HG03342 (cell line): ENCODE measurements around the gene TAF7L.
"Not testable (repeated sequence)": the region's sequence is repeated elsewhere in the genome, so short reads cannot be mapped to it uniquely, and the experiment has no call there.

Source experiments
- ATAC-seq: cut with Tn5 transposase; IDR thresholded peaks from one replicate; pipeline ENCODE4 v1.9.1; 2021; ENCODE audit warnings: mild to moderate bottlenecking, moderate library complexity; ENCODE audit not compliant: unreplicated experiment

Gene TAF7L

GRCh38 chrX:101290957-101291603, at the start of gene TAF7L:
Gene TAF7L (minus strand): TSS chrX:101291334. CDS start chrX:101287543, 3,791 bp downstream.
- ATAC-seq: no peak

GRCh38 chrX:101337776-101338271, 46.7 kb upstream of the TAF7L start:
- no peak for ATAC-seq

- not testable (repeated sequence) for ATAC-seq
Observed at GRCh38 chrX:101334310-101334709, 43.2 kb upstream of the TAF7L start.

- not testable (repeated sequence) for ATAC-seq
Observed at GRCh38 chrX:101326600-101326999, 35.5 kb upstream of the TAF7L start.

- no peak for ATAC-seq
Observed at GRCh38 chrX:101303790-101304189, 12.7 kb upstream of the TAF7L start.

GRCh38 chrX:101295603-101296002, 4.5 kb upstream of the TAF7L start:
- not testable (repeated sequence) for ATAC-seq

GRCh38 chrX:101287402-101287801, 3.7 kb downstream of the TAF7L start:
- peak; percentile 81 for ATAC-seq

GRCh38 chrX:101276238-101276637, 14.9 kb downstream of the TAF7L start:
- ATAC-seq: no peak

GRCh38 chrX:101274198-101274597, 16.9 kb downstream of the TAF7L start:
- ATAC-seq: no peak

GRCh38 chrX:101265869-101266428, 25.2 kb downstream of the TAF7L start:
- ATAC-seq: no peak

GRCh38 chrX:101263766-101264165, 27.4 kb downstream of the TAF7L start:
- no peak for ATAC-seq

- no peak for ATAC-seq
Observed at GRCh38 chrX:101262590-101262989, 28.5 kb downstream of the TAF7L start.

- ATAC-seq: no peak
Observed at GRCh38 chrX:101260435-101260834, 30.7 kb downstream of the TAF7L start.

- ATAC-seq: no peak
Observed at GRCh38 chrX:101258259-101258581, 32.9 kb downstream of the TAF7L start.

- no peak for ATAC-seq
Observed at GRCh38 chrX:101257448-101258258, 33.5 kb downstream of the TAF7L start.

GRCh38 chrX:101252634-101253033, 38.5 kb downstream of the TAF7L start:
- ATAC-seq: no peak

- ATAC-seq: no peak
Observed at GRCh38 chrX:101241531-101241930, 49.6 kb downstream of the TAF7L start.

- no peak for ATAC-seq
Observed at GRCh38 chrX:101237041-101237440, 54.1 kb downstream of the TAF7L start.

- ATAC-seq: no peak
Observed at GRCh38 chrX:101232316-101232715, 58.8 kb downstream of the TAF7L start.

GRCh38 chrX:101231080-101231479, 60.1 kb downstream of the TAF7L start:
- no peak for ATAC-seq

- no peak for ATAC-seq
Observed at GRCh38 chrX:101230636-101231035, 60.5 kb downstream of the TAF7L start.

GRCh38 chrX:101229170-101229569, 62.0 kb downstream of the TAF7L start:
- no peak for ATAC-seq
